Measurements from ENCODE around the gene TSSK6.

GRCh38 chr19:19505669-19506326, 9.6 kb downstream of the TSSK6 start:
- TF ChIP-seq CTCF (IDR thresholded peaks at IDR 0.05) (no peak), POLR2A (IDR thresholded peaks at IDR 0.05) (no peak)

Measured in body of pancreas (tissue), 4 donors.